Heart right ventricle (tissue), 16 donors: ENCODE measurements around the gene SDHA. TPM values are rescaled to one million over a fixed set of nuclear protein-coding genes. Genes with fewer than 3 reads are reported as not detected.

ENCODE experiments used
- ATAC-seq, 8 donors: fragments of 200-7000 bp; cut with Tn5 transposase; one replicate each; pipeline ENCODE4 v1.9.1; 2020; ENCODE audit warnings: mild to moderate bottlenecking in 8 of 8, moderate library complexity in 8 of 8, moderate number of reproducible peaks in 1 of 8
- DNase-seq, 2 donors: peaks; one replicate each; pipeline ENCODE4 v3.0.0-alpha.2; 2020
- H3K27ac ChIP-seq, 10 donors: fragments of 200-600 bp; sonication (generic) in 2 of 10; one replicate each; pipeline versions ENCODE4 v1.5.0 to v1.8.0; 2020 to 2022; ENCODE audit warnings: mild to moderate bottlenecking in 3 of 10
- H3K27me3 ChIP-seq, 7 donors: fragments of 200-600 bp; one replicate each; pipeline ENCODE4 v1.8.0; 2021 to 2022; ENCODE audit warnings: mild to moderate bottlenecking in 2 of 7
- H3K36me3 ChIP-seq, 9 donors: fragments of 200-600 bp; sonication (generic) in 1 of 9; one replicate each; pipeline versions ENCODE4 v1.5.0 to v1.8.0; 2020 to 2022; ENCODE audit warnings: mild to moderate bottlenecking in 2 of 9
- H3K4me1 ChIP-seq, 9 donors: fragments of 200-600 bp; sonication (generic) in 1 of 9; one replicate each; pipeline versions ENCODE4 v1.5.0 to v1.8.0; 2020 to 2022; ENCODE audit warnings: mild to moderate bottlenecking in 4 of 9
- H3K4me3 ChIP-seq, 10 donors: fragments of 200-600 bp; sonication (generic) in 2 of 10; one replicate each; pipeline versions ENCODE4 v1.5.0 to v1.8.0; 2020 to 2022; ENCODE audit warnings: mild to moderate bottlenecking in 7 of 10, moderate library complexity in 2 of 10
- H3K9me3 ChIP-seq, 11 donors: fragments of 200-600 bp in 10 of 11; sonication (generic) in 2 of 11; one replicate each; pipeline versions ENCODE4 v1.5.0 to v1.8.0; 2013 to 2022; ENCODE audit warnings: mild to moderate bottlenecking in 2 of 11, control low read depth in 1 of 11, moderate library complexity in 1 of 11
- CTCF ChIP-seq, 9 donors: fragments of 200-600 bp; sonication (generic) in 2 of 9; IDR thresholded peaks; one replicate each; pipeline versions ENCODE4 v1.5.0 to v1.8.0; 2021 to 2022; ENCODE audit warnings: antibody characterized with exemption in 9 of 9, mild to moderate bottlenecking in 5 of 9, moderate library complexity in 1 of 9
- WGBS, 2 donors: extraction: QIAGEN DNeasy Blood & Tissue Kit; methylation state at CpG; one replicate each; pipeline ENCODE4 v1.1.7; 2013; ENCODE audit warnings: inconsistent platforms in 1 of 2; 5-methylcytosine and 5-hydroxymethylcytosine counted together
- intact Hi-C, 10 donors: fragments of 100-400 bp; cut with DNase I; formaldehyde crosslinking; loops; one replicate each; pipeline versions ENCODE4 v1.11.1 to v1.14.2; 2022
- polyA plus RNA-seq, 2 donors: library from polyadenylated mRNA; stranded (reverse); fragments of 200-250 nt; gene quantifications; one replicate each; pipeline ENCODE4 v1.2.3, GENCODE V29; 2013
- total RNA-seq, 10 donors: library from RNA; stranded (reverse); fragmentation: NEBNext Ultra II Directional in 3 of 10; extraction: Animal tissue kit (Norgen Biotek cat#: 25700) in 3 of 10; gene quantifications; one replicate each; pipeline versions ENCODE4 v1.2.1 to v1.2.4, GENCODE V29; 2021 to 2023
- donor health status: Arrhythmogenic right ventricular cardiomyopathy.
- donor health status: ischemic (EF 13 %, LVEDD 7.1; RV severe dilation, severe dysfunction).
- donor health status: healthy with polysubstance abuse.
- donor health status: DM: no; HTN: yes; CAD: no.
- donor health status: DM: no; HTN: no; CAD: no.
- donor health status: ischemic (EF 25% LVEDD 6.9; RV normal size, moderate dysfunction).
- donor health status: ischemic (EF 25% LVEDD 5.7; RV mildly dilated, moderate dysfunction).
- donor health status: healthy.
- donor health status: DM: yes; HTN: yes; CAD: no.
- donor health status: Ischemic cardiomyopathy.
- donor health status: ischemic (EF 35%, LVEDD 5.7; RV mildly dilated, moderate dysfunction).
- donor health status: nonischemic (EF 11% LVEDD 7.7; RV severe dilation, severe dysfunction).
- donor health status: DM: yes; HTN: yes; CAD: no.
- donor health status: PGD.
- donor health status: ischemic (EF 29% LVEDD 5.4; RV normal size, mild dysfunction).
- donor health status: nonischemic (EF 23%, LVEDD 6.1; RV moderate dilation, normal function).

The SDHA gene
- total and polyA plus RNA-seq, 12 donors: 317 to 897 (median 809) TPM

GRCh38 chr5:186091-187041, 31.8 kb upstream of the SDHA start:
- H3K4me3 ChIP-seq: no peak overlapping the region
- WGBS, 2 donors: 73 to 80% methylated on average over 28 of the region's 28 CpGs
- no peak for ATAC-seq
- H3K36me3 ChIP-seq: no peaks in the 10 kb centered on the region
- no peak for DNase-seq
- H3K27ac ChIP-seq: no peak overlapping the region
- peaks cover 0 to 34% (median 20%) of the 10 kb centered on the region in 9 donors for H3K4me1 ChIP-seq
- H3K9me3 ChIP-seq: no peaks in the 10 kb centered on the region
- no peak for TF ChIP-seq CTCF (IDR thresholded peaks at IDR 0.05)
- intact Hi-C loops: loop anchor here in 1 of 10 donors (5.0 kb wide), 1 partner anchor 246 kb away; no protein-coding TSS in a partner anchor
- peaks cover 0 to 17% (median under 1%) of the 10 kb centered on the region in 7 donors for H3K27me3 ChIP-seq

GRCh38 chr5:187042-187431, 31.1 kb upstream of the SDHA start:
- intact Hi-C loops: loop anchor here in 1 of 10 donors (5.0 kb wide), 1 partner anchor 245 kb away; no protein-coding TSS in a partner anchor
- WGBS, 2 donors: 83 to 88% methylated on average over 13 of the region's 13 CpGs
- DNase-seq (no peak), ATAC-seq (no peak)
- Histone ChIP-seq H3K4me1 (peaks cover 6 to 41% (median 20%) of the 10 kb centered on the region in 9 donors), H3K9me3 (no peaks in the 10 kb centered on the region), H3K36me3 (no peaks in the 10 kb centered on the region), H3K27ac (no peak overlapping the region), H3K4me3 (no peak overlapping the region), H3K27me3 (peaks cover 0 to 24% (median 5%) of the 10 kb centered on the region in 7 donors)
- TF ChIP-seq CTCF (IDR thresholded peaks at IDR 0.05): no peak

- H3K4me3 ChIP-seq: peak overlapping the region in 7 of 10 donors; percentile 8 to 38 (median 22)
- intact Hi-C loops: loop anchor here in 2 of 10 donors (2.0 to 5.0 kb wide), 2 partner anchors 31 to 244 kb away; partner anchors contain the start of genes CCDC127 (in 2 of the 2) and SDHA (in 2 of the 2)
These were observed 30.3 kb upstream of the SDHA start for GRCh38 chr5:187617-188451.

More at GRCh38 chr5:187617-188451, 30.3 kb upstream of the SDHA start:
- DNase-seq (no peak), ATAC-seq (no peak)
- H3K27me3 ChIP-seq: peaks cover 0 to 27% (median 7%) of the 10 kb centered on the region in 7 donors
- H3K4me1 ChIP-seq: peaks cover 6 to 45% (median 22%) of the 10 kb centered on the region in 9 donors
- H3K9me3 ChIP-seq: no peaks in the 10 kb centered on the region
- no peak overlapping the region for H3K27ac ChIP-seq
- WGBS, 2 donors: 60 to 63% methylated on average over 21 of the region's 21 CpGs
- H3K36me3 ChIP-seq: no peaks in the 10 kb centered on the region
- TF ChIP-seq CTCF (IDR thresholded peaks at IDR 0.05): no peak
